Smooth muscle cell (in vitro differentiated cells): ENCODE measurements around the gene C19orf38. TPM values are rescaled to one million over a fixed set of nuclear protein-coding genes. Genes with fewer than 3 reads are reported as not detected.
"Not testable (repeated sequence)": the region's sequence is repeated elsewhere in the genome, so short reads cannot be mapped to it uniquely, and the experiment has no call there.

Source experiments
- DNase-seq: peaks from one replicate; lab custom pipeline; 2025; ENCODE audit not compliant: unreplicated experiment; lab: John Stamatoyannopoulos, UW
- H2AFZ ChIP-seq: fragments of 200-600 bp; sonication (generic); 2 replicates; pipeline ENCODE4 v1.6.0; 2016; ENCODE audit warnings: antibody characterized with exemption, low read depth, mild to moderate bottlenecking
- H3F3A ChIP-seq: fragments of 200-600 bp; sonication (generic); 2 replicates; pipeline ENCODE4 v1.6.0; 2017; ENCODE audit warnings: antibody characterized with exemption, low read depth
- H3K27ac ChIP-seq: fragments of 200-600 bp; sonication (generic); 2 replicates; pipeline ENCODE4 v1.5.1; 2016; ENCODE audit warnings: low read depth, mild to moderate bottlenecking
- H3K27me3 ChIP-seq: fragments of 200-600 bp; sonication (generic); 2 replicates; pipeline ENCODE4 v1.6.1; 2016; ENCODE audit warnings: low read depth, mild to moderate bottlenecking
- H3K36me3 ChIP-seq: fragments of 200-600 bp; sonication (generic); 2 replicates; pipeline ENCODE4 v1.5.1; 2016; ENCODE audit warnings: low read depth
- H3K4me1 ChIP-seq: fragments of 200-600 bp; sonication (generic); 2 replicates; pipeline ENCODE4 v1.5.1; 2016; ENCODE audit warnings: low read depth
- H3K4me2 ChIP-seq: fragments of 200-600 bp; sonication (generic); 2 replicates; pipeline ENCODE4 v1.6.0; 2016; ENCODE audit warnings: mild to moderate bottlenecking
- H3K4me3 ChIP-seq: fragments of 200-600 bp; sonication (generic); 2 replicates; pipeline ENCODE4 v1.5.1; 2016; ENCODE audit warnings: mild to moderate bottlenecking
- H3K79me2 ChIP-seq: fragments of 200-600 bp; sonication (generic); 2 replicates; pipeline ENCODE4 v1.6.0; 2016; ENCODE audit warnings: low read depth, mild to moderate bottlenecking
- H3K9ac ChIP-seq: fragments of 200-600 bp; sonication (generic); 2 replicates; pipeline ENCODE4 v1.6.0; 2016; ENCODE audit warnings: low read depth
- H3K9me3 ChIP-seq: fragments of 200-600 bp; sonication (generic); replicated peaks from 2 replicates; pipeline ENCODE4 v1.5.1; 2016; ENCODE audit warnings: low read depth
- H4K20me1 ChIP-seq: fragments of 200-600 bp; sonication (generic); 2 replicates; pipeline ENCODE4 v1.6.0; 2016; ENCODE audit warnings: low read depth
- WGBS: methylation state at CpG from one replicate; pipeline ENCODE4 v1.1.7; 2016; ENCODE audit warnings: low lambda C conversion rate; 5-methylcytosine and 5-hydroxymethylcytosine counted together
- polyA plus RNA-seq: library from polyadenylated mRNA; unstranded; fragments of >200 nt; fragmentation: Nextera tagmentation; extraction: Ambion mirVana; gene quantifications from 2 replicates; pipeline ENCODE4 v1.2.1, GENCODE V29; 2016
- total RNA-seq: library from RNA; depleted of rRNA; stranded (reverse); fragments of >200 nt; gene quantifications from 2 replicates; pipeline ENCODE4 v1.2.3, GENCODE V29; 2014
- TF ChIP-seq, protein P1 (sequence below): fragments of 200-600 bp; sonication (generic); IDR thresholded peaks from 2 replicates; pipeline ENCODE4 v1.5.1; 2017; ENCODE audit warnings: borderline replicate concordance, mild to moderate bottlenecking, antibody characterized with exemption; ENCODE audit not compliant: insufficient read depth, poor library complexity, severe bottlenecking

Gene C19orf38
- total and polyA plus RNA-seq, 2 experiments from 2014 or later = 0.13 to 1.5 TPM

DNA sequence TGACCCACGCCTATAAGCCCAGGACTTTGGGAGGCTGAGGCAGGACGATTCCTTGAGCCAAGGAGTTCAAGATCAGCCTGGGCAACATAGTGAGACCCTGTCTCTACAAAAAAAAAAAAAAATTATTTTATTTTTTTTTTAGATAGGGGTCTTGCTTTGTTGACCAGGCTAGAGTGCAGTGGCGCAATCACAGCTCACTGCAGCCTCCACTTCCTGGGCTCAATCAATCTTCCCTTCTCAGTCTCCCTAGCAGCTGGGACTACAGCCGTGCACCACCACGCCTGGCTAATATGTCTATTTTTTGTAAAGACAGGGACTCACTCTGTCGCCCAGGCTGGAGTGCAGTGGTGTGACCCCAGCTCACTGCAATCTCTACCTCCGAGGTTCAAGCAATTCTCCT lies 4.7 kb downstream of the C19orf38 start:
- TF ChIP-seq, protein P1, sequence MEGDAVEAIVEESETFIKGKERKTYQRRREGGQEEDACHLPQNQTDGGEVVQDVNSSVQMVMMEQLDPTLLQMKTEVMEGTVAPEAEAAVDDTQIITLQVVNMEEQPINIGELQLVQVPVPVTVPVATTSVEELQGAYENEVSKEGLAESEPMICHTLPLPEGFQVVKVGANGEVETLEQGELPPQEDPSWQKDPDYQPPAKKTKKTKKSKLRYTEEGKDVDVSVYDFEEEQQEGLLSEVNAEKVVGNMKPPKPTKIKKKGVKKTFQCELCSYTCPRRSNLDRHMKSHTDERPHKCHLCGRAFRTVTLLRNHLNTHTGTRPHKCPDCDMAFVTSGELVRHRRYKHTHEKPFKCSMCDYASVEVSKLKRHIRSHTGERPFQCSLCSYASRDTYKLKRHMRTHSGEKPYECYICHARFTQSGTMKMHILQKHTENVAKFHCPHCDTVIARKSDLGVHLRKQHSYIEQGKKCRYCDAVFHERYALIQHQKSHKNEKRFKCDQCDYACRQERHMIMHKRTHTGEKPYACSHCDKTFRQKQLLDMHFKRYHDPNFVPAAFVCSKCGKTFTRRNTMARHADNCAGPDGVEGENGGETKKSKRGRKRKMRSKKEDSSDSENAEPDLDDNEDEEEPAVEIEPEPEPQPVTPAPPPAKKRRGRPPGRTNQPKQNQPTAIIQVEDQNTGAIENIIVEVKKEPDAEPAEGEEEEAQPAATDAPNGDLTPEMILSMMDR = no peak
- WGBS = 85% methylated on average over 7 of the region's 7 CpGs
- Histone ChIP-seq H2AFZ (no peak overlapping the region), H3K27me3 (no peaks in the 10 kb centered on the region), H3K4me2 (no peak overlapping the region), H3K9me3 (no peaks in the 10 kb centered on the region), H3K9ac (no peak overlapping the region), H3K27ac (no peak overlapping the region), H3K36me3 (no peaks in the 10 kb centered on the region), H3F3A (no peaks in the 10 kb centered on the region), H3K4me3 (no peak overlapping the region), H4K20me1 (no peaks in the 10 kb centered on the region), H3K4me1 (no peaks in the 10 kb centered on the region), H3K79me2 (no peaks in the 10 kb centered on the region)
- no peak for DNase-seq

DNA sequence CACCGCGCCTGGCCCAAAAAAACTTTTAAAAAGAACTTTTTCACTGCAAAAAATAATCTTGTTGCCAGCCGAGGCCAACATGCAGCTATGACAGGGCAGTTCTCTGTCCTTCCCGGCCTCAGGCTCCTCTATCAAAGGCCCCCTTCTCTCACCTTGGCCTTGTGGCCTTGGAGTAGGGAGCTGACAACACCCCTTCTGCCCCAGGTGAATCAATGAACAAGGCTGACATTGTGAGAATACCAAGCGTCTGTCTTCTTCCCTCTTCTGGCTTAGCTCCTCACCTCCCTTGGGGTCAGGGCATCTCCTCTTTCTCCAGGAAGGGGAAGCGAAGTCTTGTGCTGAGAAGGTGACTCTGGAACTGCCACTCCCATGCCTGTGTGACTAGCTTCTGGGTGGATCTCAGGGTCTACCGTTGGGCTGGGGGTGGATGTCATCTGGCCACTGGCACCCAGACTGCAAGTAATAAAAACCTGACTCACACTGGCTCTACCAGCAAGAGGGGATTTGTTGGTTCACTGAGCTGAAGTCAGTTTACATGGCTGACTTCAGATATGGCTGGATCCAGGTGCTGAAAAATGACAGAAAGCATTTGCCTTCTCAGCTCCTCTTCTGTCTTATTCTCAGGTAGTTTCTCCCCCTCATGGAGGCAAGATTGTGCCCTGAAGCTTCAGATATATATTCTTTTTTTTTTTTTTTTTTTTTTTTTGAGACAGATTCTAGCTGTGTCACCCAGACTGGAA lies 6.3 kb downstream of the C19orf38 start:
- H3F3A ChIP-seq = no peaks in the 10 kb centered on the region
- no peak for DNase-seq
- H3K4me2 ChIP-seq = no peak overlapping the region
- no peaks in the 10 kb centered on the region for H3K79me2 ChIP-seq
- no peaks in the 10 kb centered on the region for H3K36me3 ChIP-seq
- no peaks in the 10 kb centered on the region for H3K27me3 ChIP-seq
- TF ChIP-seq, protein P1 = no peak
- H3K9me3 ChIP-seq = no peaks in the 10 kb centered on the region
- no peaks in the 10 kb centered on the region for H3K4me1 ChIP-seq
- no peak overlapping the region for H3K9ac ChIP-seq
- H3K4me3 ChIP-seq = no peak overlapping the region
- no peak overlapping the region for H2AFZ ChIP-seq
- H4K20me1 ChIP-seq = no peaks in the 10 kb centered on the region
- 76% methylated on average over 7 of the region's 7 CpGs for WGBS
- H3K27ac ChIP-seq = no peak overlapping the region

DNA sequence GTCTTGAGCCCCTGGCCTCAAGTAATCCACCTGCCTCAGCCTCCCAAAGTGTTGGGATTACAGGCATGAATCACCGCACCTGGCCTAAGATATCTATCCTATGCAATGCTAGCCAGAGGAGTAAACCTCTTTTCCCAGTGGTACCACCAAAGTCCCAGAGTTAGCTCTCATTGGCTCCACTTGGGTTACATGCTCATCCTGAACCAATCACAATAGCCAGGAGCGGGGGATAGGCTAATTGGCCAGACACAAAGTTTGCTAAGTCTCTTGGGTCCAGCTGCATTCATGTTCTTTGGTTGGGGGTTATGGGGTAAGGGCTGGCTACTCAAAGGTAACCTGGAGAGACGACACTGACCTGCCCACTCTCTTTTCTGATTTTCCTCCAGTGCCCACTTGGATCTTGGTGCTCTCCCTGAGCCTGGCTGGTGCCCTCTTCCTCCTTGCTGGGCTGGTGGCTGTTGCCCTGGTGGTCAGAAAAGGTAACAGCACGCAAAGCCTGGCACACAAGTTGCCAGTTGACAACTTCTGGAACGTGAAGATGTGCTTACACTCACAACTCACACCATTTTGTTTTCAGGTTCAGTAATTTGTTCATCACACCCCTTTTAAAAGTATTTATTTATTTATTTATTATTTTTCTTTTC lies 7.8 kb downstream of the C19orf38 start:
- Histone ChIP-seq H3K79me2 (no peaks in the 10 kb centered on the region), H3K9ac (no peak overlapping the region), H2AFZ (no peak overlapping the region), H3K4me3 (no peak overlapping the region), H3K27me3 (no peaks in the 10 kb centered on the region), H4K20me1 (no peaks in the 10 kb centered on the region), H3K36me3 (no peaks in the 10 kb centered on the region), H3K4me1 (no peaks in the 10 kb centered on the region), H3F3A (no peaks in the 10 kb centered on the region), H3K27ac (no peak overlapping the region), H3K4me2 (no peak overlapping the region), H3K9me3 (no peaks in the 10 kb centered on the region)
- WGBS = 74% methylated on average over 5 of the region's 5 CpGs
- TF ChIP-seq, protein P1 = peak; percentile 38
- no peak for DNase-seq

DNA sequence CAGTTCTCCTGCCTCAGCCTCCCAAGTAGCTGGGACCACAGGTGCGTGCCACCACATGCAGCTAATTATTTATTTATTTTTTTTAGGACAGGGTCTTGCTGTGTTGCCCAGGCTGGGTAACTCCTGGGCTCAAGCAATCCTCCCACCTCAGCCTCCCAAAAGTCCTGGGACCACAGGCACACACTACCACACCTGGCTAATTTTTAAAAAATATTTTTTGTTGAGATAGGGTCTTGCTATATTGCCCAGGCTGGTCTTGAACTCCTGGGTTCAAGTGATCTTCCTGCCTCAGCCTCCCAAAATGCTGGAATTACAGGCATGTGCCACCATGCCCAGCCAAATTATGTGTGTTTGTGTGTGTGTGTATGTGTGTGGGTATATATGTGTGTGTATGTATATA lies 8.7 kb downstream of the C19orf38 start:
- not testable (repeated sequence) for H3K27ac ChIP-seq, H4K20me1 ChIP-seq, DNase-seq, H2AFZ ChIP-seq, H3K36me3 ChIP-seq, H3K27me3 ChIP-seq, H3K4me2 ChIP-seq, H3K4me3 ChIP-seq, H3K79me2 ChIP-seq, H3F3A ChIP-seq, H3K9me3 ChIP-seq, H3K4me1 ChIP-seq, H3K9ac ChIP-seq
- 95% methylated on average over 1 of the region's 1 CpG for WGBS
